GM18502 (cell line): ENCODE measurements around the gene ZNF12.

Experiments
- ATAC-seq: cut with Tn5 transposase; IDR thresholded peaks from one replicate; pipeline ENCODE4 v1.9.1; 2021; ENCODE audit warnings: mild to moderate bottlenecking; ENCODE audit not compliant: unreplicated experiment, poor library complexity

ZNF12 gene

DNA sequence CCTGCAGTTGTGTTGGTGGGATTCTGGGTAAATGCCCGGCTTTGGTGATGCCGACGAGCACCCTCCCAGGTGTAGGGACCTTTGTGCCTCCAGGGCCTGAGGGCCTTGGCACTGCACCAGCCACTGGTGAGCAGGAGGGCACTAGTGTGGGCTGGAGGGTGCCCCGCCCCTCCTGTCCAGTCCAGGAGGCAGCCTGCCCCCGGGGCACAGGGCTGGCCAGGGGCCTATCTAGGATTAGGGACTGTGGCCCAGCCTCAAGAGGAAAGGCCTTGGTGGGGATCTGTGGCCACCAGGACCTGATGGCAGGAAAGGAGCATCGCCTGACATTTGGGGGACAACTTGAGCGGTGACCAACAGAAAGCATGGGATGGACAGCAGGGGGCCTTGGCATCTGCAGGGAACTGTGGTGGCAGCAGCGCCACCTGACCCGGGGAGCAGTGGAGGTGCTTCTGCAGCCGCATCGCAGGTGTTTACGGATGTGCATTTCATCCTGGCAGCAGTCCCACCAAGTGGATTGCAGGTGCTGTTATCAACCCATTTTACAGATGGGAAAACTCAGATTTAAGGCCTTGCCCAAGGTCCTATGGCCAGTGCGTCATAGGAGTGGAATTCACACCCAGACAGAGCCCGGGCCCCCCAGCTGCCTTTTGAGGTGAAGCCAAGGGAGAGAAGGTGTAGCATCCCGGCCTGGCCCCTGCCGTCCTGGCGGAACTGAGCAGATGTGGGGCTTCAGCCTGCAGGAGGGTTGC lies 58.5 kb downstream of the ZNF12 start:
- no peak for ATAC-seq

DNA sequence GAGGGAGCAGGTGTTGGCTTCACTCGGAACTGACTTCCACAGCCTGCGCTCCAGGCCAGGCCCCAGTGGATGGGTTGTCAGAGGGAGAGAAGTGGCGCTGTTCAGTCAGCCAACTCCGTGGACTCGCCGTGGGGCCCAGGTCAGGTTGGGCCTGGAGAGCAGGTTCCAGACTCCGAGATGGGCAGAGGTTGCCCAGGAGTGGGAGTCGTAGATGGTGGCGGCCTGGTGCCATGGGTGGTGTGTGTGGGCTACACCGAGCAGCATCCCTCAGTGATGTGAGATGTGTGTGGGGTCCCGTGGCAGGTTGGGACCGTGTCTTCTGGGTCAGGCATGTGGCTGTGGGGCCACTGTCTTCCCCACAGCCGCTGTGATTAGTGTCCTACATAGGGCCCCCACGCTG lies 59.2 kb downstream of the ZNF12 start:
- no peak for ATAC-seq

DNA sequence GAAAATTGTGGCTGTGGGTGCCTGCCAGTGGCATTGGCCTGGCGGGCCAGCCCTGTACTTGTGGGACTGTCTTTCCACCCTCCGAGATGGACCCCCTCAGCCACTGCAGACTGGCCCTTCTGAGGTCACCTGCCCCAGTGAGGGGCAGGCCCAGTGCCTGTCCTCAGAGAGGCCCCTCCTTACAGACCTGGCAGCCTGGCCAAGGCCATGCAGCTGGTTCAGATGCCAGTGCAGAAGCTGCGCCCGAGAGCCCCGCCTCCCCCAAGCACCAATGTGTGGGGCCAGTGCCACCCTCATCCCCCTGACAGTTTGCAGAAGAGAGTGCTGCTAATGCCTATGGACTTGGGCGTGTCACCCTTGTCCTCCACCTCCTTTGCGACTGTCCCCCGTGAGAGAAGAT lies 59.7 kb downstream of the ZNF12 start:
- ATAC-seq, result no peak

GRCh38 chr7:6646465-6646864 lies 60.3 kb downstream of the ZNF12 start:
- ATAC-seq, result no peak

GRCh38 chr7:6644728-6645127 lies 62.0 kb downstream of the ZNF12 start:
- ATAC-seq, result no peak

GRCh38 chr7:6643915-6644625 lies 62.7 kb downstream of the ZNF12 start:
- ATAC-seq, result no peak

DNA sequence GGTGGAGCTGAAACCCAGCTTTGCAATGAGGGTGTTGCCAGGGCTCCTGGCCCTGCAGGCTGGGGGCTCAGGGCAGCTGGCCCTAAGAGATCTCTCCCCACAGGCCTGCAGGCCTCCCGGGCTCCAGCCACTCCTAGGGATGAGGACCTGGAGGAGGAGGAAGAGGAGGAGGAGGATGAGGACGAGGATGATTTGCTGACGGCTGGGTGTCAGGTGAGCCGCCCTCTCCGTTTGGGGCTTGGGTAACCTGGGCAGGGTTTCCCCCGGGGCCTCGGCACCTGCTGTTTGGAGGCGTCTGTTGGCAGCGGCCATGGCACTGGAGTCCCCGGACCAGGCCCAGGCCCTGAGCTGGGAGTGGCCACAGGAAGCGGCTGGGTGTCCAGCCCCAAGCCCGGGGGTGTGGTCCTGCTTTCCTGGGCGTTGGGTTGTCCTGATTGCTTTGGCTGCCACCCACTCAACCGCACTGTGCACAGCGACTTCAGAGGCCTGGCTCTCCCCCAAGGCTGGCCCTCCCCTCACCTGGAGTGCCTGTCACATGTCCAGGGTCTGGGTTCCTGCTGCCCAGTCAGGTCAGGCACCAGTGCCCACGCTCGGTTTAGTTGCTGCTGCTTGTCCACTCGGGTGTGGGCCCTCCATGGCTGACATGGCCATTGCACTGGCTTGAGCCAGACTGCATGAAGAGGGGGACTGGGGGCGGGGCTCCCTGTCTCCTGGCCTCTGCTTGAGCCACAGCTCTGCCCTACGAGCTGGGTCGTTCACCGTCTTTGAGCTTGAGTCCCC lies 63.7 kb downstream of the ZNF12 start:
- no peak for ATAC-seq

DNA sequence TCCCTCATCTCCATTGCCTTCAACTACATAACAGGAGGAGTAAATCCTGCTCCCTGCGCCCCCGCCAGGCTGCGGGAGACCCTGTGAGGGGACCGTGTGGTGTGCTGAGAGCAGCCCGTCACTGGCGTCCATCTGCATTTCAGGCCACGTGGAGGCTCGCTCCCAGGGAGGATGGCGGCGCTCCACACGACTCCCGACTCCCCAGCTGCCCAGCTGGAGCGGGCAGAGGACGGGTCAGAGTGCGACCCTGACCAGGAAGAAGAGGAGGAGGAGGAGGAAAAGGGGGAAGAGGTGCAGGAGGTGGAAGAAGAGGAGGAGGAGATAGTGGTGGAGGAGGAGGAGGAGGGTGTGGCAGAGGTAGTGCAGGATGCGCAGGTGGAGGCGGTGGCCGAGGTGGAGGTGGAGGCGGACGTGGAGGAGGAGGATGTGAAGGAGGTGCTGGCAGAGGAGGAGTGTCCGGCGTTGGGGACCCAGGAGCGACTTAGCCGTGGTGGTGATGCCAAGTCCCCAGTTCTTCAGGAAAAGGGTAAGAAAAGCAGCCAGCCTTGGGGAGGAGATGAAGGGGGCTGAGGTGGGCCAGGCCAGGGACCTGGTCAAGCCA lies 64.4 kb downstream of the ZNF12 start:
- ATAC-seq, result no peak

DNA sequence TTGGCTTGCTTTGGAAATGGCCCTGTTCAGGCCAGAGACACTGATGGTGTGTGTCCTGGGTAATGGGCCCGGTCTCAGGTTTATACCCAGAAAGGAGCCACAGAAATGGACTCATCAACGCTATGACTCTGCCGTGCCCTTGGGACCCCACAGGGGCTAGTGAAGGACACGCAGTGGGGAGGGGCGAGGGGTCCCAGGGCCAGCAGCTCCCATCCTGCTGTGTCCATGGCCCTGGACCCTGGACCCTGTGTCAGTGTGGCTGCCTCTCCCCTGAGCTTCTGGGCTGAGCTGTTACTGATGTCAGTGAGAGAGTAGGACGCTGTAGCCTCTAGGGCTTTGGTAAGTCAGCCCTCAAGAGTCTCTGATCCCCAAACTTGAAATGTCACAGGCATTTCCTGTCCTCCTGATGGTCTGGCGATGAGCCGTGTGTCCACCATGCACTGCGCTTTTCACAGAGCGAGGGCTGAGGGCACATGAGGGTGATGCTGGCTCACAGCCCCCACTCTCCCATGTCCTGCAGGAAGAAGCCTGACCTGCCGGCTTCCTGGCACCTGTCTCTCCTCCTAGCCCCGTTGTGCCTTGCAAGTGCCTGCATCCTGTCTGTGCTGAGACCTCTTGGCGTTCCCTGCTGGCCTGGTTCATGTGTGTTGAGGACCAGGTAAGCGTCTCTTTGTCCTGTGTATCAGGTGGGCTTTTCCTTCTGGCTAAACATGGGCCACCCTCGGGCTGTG lies 65.3 kb downstream of the ZNF12 start:
- no peak for ATAC-seq

DNA sequence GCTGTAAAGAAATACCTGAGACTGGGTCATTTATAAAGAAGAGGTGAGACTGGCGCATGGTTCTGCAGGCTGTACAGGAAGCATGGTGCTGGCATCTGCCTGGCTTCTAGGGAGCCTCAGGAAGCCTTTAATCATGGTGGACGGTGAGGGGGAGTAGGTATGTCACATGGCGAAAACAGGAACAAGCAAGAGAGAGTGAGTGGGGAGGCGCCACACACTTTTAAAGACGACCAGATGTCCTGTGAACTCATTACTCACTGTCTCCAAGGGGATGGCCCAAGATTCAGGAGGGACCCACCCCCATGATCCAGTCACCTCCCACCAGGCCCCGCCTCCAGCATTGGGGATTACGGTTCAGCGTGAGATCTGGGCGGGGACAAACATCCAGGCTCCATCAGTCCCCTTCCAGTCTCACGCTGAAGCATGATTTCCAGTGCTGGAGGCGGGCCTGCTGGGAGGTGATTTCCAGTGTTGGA lies 66.5 kb downstream of the ZNF12 start:
- ATAC-seq, result no peak

DNA sequence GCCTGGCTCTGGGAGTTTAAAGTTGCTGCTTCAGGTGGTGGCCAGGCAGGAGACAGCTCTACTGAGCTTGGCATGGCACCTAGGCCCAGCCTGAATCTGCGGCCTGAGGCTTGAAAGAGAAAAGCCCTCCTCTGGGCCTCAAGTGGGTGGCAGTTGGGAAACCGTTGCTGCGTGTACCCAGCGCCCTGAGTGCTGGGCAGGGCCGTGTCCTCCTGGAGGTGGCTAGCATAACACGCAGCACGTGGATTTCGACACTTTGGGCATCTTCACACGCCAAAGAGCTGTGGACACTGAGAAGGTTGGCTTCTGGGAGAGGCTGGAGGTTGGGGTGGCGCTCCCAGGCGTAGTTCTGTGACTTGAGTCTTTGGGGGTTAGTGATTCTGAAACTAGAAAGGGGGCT lies 67.1 kb downstream of the ZNF12 start:
- no peak for ATAC-seq

DNA sequence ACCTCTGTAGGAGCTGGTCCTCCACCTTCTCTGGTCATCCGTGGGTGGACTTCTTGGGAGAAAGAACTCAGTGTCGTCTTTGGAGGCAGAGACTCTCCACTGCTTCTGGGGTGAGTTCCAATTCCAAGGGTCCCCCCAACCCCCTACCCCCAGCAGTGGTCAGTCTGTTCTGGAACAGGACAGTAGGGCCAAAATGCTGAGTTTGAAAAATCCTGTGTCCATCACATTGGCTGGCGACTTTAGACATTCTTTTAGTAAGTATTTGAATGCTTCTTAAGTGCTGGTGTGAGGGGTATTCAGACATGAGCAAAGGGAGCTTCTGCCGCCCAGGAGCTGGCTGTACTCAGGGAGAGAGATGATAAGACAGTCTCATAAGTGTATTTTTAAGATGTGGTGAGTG lies 67.7 kb downstream of the ZNF12 start:
- ATAC-seq, result no peak
